Right lung (tissue), 5 donors: Measurements from ENCODE around the gene C6orf136. TPM values are rescaled to one million over a fixed set of nuclear protein-coding genes. Genes with fewer than 3 reads are reported as not detected.

Experiments used
- DNase-seq, 2 donors: peaks; one replicate each; pipeline ENCODE4 v3.0.0-alpha.2; 2013
- polyA plus RNA-seq, 5 donors: library from polyadenylated mRNA; unstranded; fragments of 120-200 nt; gene quantifications; one replicate each; pipeline versions ENCODE4 v1.2.1 to v1.2.3, GENCODE V29; 2013; ENCODE audit warnings: inconsistent platforms in 1 of 5, low replicate concordance in 1 of 5; ENCODE audit not compliant: insufficient read length in 5 of 5, insufficient read depth in 1 of 5

C6orf136 gene
- polyA plus RNA-seq, 5 donors, result 9.7 to 16.1 (median 15.6) TPM

DNA sequence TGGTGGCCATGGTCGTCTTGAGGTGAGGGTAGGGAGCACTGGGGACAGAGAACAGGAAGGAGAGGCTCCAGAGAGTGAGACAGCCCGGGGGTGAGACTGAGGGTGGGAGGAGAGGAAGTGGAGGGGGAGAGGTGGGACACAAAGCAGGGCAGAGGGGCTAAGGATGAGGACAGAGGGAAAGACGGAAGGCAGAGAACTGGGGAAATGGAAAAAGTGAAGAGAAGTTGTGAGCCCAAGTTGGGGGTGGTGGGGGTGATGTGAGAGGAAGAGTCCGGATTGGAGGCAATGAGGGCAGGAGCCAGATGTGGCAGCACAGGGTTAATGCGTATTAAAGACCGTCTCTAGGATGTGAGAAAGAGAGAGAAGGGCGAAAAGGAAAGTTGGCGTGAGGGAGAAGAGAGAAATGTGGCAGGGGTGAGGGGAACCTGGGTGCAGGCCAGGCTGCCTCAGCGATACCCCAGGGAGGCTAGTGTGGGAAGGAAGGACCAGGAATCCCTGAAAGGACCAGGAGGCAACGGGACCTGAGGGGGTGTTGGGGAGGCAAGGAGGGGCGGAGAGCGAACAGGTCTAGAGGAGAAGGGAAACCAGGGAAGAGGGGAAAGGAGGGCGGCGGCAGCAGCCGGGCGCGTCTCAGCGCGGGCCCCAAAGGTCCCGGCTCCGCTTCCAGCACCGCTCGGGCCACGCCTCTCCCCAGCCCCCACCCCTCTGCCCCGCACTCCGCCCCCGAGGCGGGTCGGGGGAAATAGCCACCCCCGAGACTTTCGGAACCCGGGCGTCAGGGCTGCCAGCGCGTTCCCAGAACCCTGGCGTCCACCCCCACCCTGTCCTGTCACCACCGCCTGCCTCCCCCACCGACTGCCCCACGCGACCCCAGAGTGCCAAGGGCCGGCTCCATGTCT lies 39.3 kb downstream of the C6orf136 start, which contains the start of gene PPP1R18:
Gene PPP1R18, minus strand, starts transcription at position 637 of the 899 bp plus-strand sequence. Its CDS starts 627 bp downstream, at position 10.
- DNase-seq, result no peak

DNA sequence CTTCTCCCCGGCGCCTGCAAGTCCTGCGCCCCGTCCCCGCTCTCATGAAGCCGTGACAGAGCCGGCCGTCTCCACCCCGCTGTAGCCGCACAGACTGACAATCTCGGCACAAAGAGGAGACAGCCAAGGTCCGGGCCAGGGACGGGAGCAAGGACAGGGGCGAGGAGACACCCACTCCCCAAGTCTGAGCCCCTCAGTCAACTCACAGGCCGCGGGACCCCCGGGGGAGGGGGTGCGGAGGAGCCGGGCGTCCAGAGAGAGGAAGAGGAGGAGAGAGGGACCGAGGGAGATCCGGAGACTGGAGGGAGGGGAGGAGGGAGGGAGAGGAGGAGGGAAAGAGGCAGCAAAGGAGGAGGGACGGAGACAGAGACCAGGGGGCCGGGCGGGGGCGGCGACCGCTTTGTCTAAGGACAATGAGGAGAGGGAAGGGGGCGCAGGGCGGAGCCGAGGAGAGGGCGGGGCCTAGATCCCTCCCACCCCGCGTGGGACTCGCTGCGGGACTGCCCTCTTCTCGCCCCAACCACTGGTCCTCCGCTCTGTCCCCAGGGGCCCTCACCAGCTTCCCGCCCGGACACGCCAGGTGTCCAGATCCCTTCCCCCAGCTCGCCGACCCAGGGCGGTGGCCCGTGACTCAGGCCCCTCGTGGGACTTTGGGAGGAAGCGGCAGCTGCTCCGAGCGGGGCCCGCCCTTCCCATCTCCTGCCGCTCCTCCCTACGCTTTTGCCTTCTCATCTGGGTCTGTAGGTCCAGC lies 40.1 kb downstream of the C6orf136 start:
- DNase-seq, result peak; percentile 91 to 92

DNA sequence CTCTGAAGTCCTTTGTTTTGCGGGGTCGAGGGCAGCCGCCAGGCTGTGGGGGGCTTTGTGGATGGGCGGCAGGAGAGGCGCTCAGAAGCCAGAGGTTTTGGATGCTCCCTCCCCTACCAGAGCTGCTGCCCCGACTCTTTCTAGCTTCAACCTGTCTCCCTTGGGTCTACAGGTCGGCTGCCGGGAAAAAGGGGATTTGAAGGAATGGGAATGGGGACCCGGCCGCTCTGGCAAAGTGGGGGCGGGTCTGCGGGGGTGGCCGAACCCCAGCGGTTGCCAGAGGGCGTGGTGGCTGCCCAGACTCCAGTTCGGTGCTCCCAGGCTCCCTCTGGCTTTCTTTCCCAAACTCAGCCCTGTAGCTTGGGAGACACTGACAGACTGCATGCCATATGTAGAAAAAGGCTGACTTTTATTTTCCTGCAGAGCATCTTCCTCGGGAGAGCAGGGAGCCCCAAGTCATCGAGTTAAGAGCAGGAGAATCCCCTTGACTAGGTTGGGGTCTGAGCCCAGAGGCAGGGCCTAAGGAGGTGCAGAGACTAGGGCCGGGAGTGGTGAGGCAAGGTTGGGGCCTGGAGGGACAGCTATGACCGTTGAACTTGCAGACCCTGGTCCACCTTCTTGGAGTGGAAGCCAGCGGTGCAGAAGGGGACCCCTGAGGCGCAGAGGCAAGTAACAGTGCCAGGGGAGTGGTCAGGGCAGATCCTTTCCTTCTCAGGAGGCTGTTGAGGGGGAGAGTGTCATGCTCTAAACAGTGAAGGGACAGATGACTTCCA lies 40.9 kb downstream of the C6orf136 start:
- no peak for DNase-seq

DNA sequence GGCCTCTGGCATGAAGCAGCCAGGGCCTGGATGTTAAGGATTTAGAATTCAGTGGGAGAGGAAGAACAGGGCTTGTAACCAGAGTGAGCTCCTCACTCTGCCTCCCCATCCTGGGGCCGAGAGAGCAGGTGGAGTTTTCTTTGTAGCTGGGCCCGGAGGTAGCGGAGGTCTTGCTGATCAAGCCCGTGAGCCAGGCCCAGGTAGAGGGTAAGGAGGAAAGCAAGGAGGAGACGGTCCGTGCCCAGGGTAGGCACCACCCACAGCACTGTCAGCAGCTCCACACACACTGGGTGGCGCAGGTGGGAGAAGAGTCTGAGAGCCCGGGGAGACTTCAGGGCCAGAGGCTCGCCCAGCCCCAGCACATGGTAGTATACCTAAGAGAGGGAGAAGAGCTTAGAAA lies 41.6 kb downstream of the C6orf136 start:
- DNase-seq, result no peak

DNA sequence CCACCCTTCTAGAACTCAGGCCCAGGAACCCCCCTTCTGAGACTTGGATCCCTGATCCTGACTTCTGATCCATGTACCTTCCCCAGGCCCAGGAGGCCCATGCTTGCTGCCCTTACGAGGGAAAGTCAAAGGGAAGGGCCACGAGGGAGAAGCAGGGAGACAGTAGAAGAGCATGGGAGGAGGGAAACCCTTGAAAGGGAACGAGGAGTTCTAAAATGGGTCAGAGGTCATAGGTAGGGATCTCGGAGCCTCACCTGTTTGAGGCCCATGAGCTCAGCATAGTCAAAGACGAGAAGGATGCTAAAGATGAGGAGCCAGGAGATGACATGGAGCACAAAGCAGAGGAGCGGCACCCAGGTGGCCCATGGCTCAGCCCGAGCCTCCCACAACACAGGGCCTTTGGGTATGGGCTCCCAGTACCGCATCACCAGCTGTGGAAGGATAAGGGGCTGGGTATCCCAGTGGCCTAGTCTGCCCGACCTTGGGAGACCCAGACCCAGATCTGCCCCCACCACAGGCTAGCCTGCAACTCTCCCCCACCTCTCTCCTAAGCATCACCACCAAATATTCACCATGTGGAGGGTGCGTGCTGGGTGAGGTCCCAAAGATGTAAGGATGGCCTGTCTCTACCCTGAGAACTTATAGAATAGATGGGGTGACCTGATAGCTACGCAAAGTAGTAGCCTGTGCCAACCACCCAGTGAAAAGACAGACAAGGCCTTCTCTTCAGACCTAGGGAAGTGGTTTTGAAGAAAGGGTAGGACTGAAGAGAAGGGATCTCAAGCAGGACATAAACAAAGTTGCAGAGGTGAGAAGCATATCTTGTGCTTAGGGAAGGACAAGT lies 42.3 kb downstream of the C6orf136 start:
- DNase-seq, result no peak

DNA sequence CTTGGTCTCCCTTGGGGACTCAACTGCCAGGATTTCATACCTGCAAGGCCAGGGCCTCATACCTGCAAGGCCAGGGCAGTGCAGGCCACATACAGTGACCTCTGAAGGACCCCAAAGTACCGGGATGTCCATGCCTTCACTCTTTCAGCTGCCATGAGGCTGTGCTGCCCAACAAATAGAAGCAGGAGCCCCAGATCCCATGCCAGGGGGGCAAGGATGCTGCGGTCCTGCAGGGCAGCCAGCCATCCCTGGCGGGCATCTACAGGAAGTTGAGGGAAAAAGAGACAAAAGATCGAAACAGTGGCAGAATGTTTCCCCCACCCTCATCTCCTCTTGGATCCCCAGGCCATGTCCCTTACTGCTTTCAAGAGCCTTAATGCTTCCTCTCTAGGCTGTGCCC lies 43.1 kb downstream of the C6orf136 start:
- no peak for DNase-seq

DNA sequence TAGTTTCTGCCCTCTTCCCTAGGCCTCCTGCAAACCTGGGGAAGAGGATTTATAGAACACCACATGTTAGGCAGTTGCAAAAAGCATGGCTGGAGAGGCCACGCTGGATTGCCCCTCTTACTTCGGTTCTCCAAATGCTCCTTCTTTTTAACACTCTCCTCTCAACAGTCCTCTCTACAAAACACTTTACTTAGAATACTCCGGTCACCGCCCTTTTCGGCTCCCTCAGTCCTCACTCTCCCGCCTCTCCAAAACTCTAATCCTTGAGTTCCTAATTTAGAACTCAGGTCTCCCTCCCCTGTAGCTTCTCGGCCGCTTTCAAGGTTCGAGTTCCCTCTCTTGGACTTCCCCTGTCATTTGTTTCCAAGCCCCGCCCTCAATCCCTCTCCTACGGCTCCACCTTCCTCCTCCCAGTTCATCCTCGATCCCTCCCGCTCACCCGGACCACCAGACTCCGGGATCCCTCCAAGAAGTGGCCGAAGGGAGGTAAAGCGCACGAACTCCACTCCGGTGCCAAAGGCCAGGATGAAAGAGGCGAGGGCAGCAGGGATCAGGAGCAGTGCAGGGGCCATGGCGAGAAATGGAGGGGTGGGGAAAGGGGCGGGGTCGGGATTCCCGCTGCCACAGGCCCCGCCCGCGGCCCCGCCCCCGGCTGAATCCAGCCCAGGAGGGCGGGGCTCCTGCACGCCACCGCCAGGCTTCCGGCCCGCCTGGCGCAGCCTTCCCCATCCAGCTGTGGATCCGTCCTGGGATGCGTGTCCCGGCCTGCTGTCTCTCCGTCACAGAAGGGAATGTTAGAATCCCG lies 43.7 kb downstream of the C6orf136 start, which contains the start of gene NRM:
Gene NRM, minus strand, starts transcription at position 582 of the 805 bp plus-strand sequence. Its CDS starts 10 bp downstream, at position 572.
- DNase-seq, result peak; percentile 92 to 93

DNA sequence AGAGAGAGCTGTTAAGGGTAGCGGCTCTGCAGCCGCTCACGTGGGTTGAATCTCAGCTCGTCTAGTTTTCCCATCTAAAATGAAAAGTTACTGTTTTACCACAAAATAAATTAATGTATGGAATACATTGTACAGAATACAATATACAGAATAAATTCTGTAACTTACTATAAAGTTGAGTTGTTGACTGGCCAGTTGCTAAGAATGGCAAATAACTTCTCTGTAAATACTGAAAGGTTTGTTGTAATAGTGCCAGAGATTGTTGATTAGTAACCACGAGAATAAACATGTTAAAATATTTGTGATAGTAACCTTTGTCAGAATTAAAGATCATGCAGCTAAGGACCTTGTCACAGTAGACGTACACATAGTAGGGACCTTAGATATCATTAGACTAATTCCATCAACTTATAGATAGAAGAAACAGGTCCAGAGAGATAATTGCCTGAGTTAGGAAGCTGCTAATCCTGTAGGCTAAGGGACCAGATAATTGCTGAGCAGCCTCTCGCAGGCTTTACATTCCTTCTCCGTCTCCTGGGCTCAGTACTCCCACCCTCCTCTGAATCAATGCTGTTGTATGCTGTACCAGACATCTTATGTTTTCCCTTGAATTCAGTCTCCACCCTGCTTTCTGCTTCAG lies 44.4 kb downstream of the C6orf136 start:
- no peak for DNase-seq

DNA sequence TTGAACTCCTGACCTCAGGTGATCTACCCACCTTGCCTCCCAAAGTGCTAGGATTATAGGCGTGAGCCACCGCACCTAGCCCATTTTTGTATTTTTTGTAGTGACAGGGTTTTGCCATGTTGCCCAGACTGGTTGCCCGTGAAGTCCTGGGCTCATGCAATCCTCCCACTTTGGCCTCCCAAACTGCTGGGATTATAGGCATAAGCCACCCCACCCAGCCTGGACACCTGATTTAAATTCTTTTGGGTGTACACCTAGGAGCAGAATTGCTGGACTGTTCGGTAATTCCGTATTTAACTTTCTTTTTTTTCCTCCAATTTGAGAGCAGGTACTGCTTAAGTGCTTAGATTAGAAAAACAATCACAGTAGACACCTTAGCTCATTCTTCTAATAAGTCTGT lies 49.5 kb downstream of the C6orf136 start:
- DNase-seq, result no peak

DNA sequence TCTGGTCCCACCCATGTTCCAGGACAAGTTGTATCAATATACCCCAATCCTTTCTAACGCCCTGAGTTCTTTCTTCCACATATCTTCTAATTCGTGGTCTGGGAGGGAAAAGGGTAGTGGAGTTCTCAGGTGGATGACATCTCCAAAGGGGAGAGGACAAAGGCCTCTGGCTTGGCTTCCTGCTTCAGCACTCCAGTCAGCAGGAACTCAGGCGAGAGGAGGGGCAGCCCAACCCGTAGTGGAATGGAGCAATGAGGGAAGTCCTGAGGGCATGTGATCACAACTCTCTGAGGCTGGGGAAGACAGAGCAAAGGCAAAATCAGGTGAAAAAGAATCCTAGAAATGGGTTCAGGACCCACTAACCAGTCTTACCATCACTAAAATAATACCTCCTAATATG lies 53.4 kb downstream of the C6orf136 start:
- no peak for DNase-seq

Other genes starting within 250 kb of the C6orf136 start
- gene HLA-E, start 157.6 kb upstream of the C6orf136 start, polyA plus RNA-seq, result 100 to 1,000 TPM; 169 to 206 (median 201) TPM
- gene GNL1, start 90.6 kb upstream of the C6orf136 start, polyA plus RNA-seq, result 100 to 1,000 TPM in 3 of 5 donors, 10 to 100 TPM in 2; 88.9 to 114 (median 103) TPM
- gene PRR3, start 89.8 kb upstream of the C6orf136 start, polyA plus RNA-seq, result 10 to 100 TPM; 33.4 to 42.7 (median 36.8) TPM
- 10 to 100 TPM; 47.5 to 66.6 (median 60.3) TPM for gene ABCF1, start 75.7 kb upstream of the C6orf136 start, polyA plus RNA-seq
- gene PPP1R10, start 29.9 kb upstream of the C6orf136 start, polyA plus RNA-seq, result 10 to 100 TPM; 46.7 to 55.2 (median 48.8) TPM
- gene MRPS18B, start 29.3 kb upstream of the C6orf136 start, polyA plus RNA-seq, result 10 to 100 TPM; 41.8 to 48.2 (median 47.1) TPM
- gene ATAT1, start 20.3 kb upstream of the C6orf136 start, polyA plus RNA-seq, result 10 to 100 TPM; 53.8 to 77.1 (median 63.6) TPM
- 10 to 100 TPM; 32.2 to 42.4 (median 37.3) TPM for gene DHX16, start 25.9 kb downstream of the C6orf136 start, polyA plus RNA-seq
- 10 to 100 TPM; 36.9 to 49.7 (median 44.2) TPM for gene PPP1R18, start 39.5 kb downstream of the C6orf136 start, polyA plus RNA-seq
- 10 to 100 TPM; 38.5 to 43.4 (median 41.0) TPM for gene NRM, start 43.9 kb downstream of the C6orf136 start, polyA plus RNA-seq
- 10 to 100 TPM; 38.7 to 55.3 (median 44.5) TPM for gene MDC1, start 70.1 kb downstream of the C6orf136 start, polyA plus RNA-seq
- 1,000 to 10,000 TPM; 1,106 to 1,526 (median 1,140) TPM for gene TUBB, start 73.2 kb downstream of the C6orf136 start, polyA plus RNA-seq
- 100 to 1,000 TPM; 110 to 131 (median 122) TPM for gene FLOT1, start 95.6 kb downstream of the C6orf136 start, polyA plus RNA-seq
- 10 to 100 TPM in 3 of 5 donors, 1 to 10 TPM in 2; 7.6 to 23.0 (median 14.1) TPM for gene IER3, start 97.4 kb downstream of the C6orf136 start, polyA plus RNA-seq
- gene DDR1, start 237.4 kb downstream of the C6orf136 start, polyA plus RNA-seq, result 10 to 100 TPM; 73.8 to 96.3 (median 93.7) TPM